Stimulated activated CD4-positive, alpha-beta T cell treated with anti-CD3 and anti-CD28 coated beads, Interleukin-12 subunit alpha, Interleukin-12 subunit beta, amount 100 ng/mL, for 48 hours (primary cell): ENCODE measurements around the gene DUOX1.

Experiments
- DNase-seq, 3 donors: peaks; one replicate each; pipeline ENCODE4 v3.0.0-alpha.2; 2020; ENCODE audit warnings: low read depth in 2 of 3, low spot score in 1 of 3

Gene DUOX1

DNA sequence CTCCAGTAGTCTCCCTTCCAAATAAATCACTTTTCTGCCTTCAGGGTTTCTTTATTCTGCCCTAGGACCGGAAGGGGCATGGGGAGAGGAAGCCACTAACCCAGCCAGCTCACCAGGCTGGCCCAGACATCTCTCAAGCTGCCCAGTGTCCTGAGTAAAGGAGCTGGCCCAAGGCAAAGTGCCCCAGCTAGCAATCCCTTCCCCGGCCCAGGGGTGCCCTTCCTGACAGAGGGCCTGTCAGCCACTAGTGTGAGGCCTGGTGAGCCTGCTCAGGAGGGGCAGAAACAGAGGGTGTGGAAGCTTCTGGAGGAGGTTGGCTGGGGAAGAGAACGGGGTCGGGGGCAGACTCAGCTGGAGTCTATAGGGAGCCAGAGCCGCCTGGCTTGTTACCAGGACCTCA lies 35.7 kb downstream of the DUOX1 start:
- DNase-seq: no peak

DNA sequence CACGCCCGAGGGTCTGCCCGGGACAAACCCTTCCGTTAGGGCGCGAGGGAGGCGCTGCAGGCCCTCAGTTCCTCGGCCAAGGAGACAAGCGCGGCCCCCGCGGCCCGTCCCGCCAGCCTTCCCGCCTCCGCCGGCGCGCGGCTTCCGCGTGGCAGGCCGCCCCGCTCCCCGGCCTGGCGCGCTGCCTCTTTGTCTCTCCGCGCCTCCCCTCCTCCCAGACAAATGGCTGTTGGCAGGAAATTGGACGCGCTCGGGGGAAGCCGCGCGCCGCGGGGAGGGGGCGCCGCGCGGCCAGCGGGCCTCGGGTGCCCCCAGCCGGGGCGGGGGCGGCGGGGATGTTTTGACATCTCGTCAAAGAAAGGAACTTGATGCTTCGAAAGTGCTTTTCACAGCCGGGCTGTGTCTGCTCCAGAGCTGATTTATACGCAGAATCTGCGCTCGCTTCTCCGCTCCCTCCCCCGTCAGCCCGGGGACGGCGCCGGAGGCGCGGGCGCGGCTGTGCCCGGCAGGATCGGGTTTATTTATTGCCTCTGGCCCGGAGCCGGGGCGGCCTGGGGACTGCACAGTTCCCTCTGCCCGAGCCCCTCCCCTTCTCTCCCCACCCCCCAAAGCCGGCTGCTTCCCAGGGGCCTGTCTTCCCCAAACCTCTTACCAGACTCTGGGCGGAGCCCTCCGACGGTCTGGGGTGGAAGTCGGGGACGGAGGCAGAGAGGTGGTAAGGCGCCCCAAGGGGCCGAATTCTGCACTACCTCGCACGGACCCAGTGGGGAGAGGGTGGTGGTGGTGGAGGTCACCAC lies 37.2 kb downstream of the DUOX1 start:
- DNase-seq: peak; percentile 77 to 80 (median 79)

DNA sequence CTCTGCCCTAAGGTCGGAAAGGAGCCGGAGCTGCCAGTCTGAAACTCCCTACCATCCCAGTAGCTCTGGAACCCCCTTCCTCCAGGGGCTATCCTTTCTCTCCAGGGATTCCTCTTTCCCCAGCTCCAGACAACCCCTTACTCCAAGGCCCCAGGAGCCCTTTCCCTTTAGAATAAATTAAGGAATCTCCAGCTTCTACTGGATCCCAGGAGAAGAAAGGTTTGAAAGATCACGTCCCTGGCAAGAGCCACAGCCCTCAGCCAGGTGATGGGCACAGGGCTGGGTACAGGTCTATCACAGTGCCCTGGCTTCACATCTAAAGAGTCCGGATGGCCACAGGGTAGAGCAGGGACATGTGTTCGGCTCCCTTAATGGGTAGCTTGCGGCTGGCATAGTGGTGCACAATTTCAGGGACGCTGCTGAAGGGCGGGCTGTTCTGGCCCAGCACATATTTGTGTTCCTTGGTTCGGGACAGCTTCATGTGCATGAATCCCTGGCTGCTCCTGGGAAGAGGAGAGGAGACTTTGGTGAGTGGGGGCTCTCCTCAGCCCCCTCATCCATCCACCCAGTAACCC lies 37.9 kb downstream of the DUOX1 start:
- DNase-seq: no peak

DNA sequence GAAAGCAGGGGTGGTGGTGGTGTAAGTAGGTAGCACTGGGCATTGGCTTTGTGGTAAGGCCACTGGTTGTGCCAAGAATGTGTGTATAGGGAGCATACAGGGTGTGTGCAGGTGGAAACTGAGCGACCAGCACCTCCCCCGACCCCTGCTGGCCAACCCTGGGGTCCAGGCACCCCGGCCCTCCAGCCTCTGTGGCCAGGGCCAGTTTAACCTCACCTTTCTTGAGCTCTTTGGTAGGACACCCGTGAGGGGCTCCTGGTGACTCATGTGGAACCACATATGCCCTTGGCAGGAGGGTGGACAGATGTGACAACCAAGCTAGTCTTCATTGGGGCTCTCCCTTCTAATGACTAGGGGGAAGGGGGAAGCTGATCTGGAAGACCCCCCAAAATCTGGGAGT lies 38.5 kb downstream of the DUOX1 start:
- DNase-seq: no peak

DNA sequence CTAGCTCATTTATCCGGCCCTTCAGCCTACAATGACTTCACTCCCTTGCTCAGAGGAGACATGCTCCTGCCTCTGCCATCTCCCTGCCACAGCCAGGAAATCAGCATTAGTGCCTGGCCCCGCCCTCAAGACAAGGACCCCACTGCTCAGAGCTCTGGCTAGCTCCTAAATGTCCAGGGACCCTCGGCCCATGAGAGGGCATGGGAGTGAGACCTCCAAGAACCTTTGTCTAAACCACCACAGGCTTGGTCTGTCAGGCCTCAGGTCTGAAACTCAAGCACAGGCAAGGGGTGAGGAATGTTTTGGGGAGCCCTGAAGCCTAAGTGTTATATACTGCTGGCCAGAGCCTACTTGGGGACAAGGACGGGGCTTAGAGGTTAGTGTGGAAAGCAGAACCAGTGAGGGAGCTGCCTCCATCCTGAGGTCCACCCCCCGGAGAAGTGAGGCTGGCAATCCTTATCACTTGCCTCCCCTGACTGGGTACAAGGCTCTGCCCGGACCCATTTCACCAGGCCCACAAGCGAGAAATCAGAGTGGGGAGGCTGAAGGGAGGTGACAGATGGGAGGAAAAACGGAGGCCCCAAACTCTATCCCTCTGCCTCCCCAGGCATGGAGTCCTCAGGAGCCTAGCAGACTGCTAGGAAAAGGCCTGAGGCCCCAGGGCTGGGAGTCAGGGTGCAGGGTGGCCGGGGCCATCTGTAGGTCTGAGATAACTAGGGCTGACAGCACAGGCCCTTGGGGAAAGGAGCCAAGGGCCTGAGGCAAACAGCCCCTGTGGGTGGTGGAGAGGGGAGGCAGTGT lies 39.2 kb downstream of the DUOX1 start:
- no peak for DNase-seq

DNA sequence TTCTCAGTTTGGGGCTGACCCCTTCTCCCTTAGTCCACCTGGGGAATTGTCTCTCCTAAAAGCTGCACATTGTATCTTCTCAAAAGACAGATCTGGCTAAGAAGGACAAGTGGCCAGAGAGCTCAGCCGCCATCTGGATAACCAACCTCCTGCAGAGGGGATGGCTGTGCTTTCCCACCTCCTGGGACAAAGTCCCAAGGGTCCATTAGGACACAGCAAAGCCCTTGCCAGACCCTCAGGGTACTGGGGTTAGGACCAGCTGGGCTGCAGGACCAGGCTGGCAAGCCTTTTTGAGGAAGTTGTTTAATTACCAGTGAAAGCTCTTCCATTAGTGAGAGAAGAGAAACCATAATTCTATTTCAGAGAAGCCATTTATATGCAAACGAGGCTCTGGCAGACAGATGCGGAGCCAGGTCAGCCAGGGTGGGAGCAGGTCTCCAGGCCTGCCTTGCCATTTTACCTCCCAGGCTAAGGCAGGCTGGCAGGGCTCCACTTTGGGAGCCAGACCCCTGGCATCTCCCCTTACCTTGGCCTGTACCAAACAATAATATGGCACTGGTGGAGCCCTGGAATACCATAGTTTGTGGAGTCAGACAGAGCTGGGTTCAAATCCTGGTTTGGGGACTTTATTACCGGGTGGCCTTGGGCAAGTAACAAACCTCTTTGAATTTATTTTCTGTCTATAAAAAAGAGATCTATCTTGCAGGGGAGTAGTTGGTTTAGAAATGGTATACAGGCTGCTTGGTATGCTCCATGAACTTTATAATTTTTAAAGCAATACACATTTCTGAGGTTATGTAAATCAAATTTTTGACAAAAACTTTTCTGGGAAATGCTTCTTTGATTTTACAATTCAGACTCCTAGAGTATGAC lies 40.0 kb downstream of the DUOX1 start:
- no peak for DNase-seq

DNA sequence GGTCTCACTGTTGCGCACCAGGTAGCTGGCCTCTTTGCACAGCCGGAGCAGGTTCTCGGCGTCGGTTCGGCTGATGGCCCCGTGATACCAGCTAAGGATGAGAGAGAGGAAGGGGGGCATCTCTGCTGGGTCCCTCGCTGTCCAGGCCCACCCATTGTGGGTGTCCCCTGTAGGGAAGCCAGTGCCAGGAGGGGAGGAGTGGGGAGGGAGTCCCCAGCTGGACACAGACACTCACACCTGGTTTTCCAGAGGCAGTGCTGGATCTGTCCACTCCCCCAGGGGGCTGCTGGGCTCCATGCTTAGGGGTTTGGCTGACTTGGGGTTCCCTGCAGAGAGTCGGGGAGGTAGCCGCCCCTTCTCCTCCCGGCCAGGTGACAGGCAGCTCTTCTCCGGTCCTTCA lies 42.1 kb downstream of the DUOX1 start:
- DNase-seq: no peak

DNA sequence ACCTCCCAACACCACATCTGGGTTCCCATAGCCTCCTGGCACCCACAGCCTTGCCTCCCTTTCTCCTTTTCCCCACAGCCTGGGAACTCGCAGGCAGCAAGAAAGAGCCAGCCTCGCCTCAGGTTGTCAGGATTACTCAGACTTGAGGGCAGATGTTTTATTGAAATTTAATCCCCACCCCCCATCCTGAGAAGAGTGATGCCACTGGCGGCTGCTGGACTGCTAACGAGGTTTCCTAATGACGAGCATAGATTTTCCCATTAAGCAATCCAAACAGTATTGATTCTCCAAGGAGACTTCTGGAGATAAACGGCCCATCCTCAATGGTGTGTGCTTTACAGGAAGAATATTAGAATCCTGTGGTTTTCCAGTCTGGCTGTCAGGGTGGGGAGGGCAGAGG lies 44.3 kb downstream of the DUOX1 start:
- DNase-seq: no peak

DNA sequence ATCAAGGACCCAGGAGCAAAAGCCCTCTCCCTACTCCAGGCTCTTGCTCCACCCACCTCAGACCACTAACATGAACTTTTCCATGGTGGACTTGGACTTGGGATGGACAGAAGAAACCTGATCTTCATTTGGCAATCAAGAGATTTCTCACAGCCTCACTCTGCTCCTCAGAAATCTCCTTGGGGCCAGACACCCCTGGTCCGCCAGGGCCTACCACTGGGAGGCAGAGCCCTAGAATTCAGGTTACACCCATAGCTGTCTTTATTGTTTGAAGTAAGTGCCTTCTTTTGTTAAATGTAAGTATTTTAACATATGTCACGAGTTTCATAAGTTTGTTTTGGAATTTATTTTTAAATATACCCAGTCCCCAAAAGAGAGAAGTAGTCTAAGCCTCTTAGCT lies 44.8 kb downstream of the DUOX1 start:
- DNase-seq: no peak

DNA sequence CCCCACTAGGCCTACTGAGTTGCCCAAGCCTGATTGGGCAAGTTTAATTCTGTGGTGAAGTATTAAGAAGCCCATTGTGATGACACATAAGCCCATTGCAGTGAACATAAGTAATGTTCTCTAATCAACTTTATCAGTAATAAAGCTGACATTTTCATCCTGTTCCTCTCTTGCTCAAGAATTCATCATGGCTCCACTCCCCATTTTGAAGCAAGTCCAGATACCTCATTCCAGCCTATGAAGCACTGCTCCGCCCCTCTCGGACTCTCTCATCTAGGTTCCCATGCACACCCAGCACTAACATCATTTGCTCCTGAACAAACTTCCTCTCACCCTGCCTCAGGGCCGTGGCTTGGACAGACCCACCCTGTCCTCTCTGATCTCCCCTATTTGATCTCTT lies 47.5 kb downstream of the DUOX1 start:
- no peak for DNase-seq

DNA sequence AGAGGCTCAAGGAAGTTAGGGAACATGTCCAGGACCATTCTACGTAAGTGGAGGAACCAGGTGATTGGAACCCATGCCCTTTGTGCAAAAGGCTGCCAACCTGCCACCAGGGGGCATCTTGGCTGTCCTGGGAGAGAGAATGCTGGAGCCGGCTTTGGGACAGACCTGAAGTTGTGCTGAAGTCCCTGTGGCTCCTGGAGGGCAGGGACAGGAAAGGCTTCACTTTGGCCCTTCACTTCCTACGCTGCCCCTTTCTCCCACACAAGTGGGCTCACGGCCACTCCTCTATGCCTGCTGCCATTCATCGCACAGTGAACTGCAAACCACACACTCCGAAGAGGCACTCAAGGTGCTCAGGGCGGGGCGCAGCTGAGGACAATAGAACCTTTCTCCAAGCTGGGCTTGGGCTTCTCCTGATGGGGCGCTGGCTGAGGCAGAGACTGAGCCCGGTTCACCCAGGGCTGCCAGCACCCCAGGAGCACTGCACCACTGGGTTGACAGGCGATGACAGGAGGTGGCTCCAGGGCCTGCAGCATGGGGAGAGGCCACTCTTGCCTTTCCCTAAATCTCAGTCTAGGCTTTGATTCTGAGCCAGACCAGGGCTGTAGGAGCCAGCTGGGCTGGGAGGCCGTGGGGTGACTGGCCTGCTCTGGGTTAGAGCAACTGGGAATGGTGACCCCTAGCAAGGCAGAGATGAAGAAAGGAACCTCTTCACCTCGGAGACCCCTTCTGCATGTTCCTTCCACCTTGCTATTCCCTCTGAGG lies 49.6 kb downstream of the DUOX1 start:
- DNase-seq: peak in 1 of 3 donors; percentile 39

DNA sequence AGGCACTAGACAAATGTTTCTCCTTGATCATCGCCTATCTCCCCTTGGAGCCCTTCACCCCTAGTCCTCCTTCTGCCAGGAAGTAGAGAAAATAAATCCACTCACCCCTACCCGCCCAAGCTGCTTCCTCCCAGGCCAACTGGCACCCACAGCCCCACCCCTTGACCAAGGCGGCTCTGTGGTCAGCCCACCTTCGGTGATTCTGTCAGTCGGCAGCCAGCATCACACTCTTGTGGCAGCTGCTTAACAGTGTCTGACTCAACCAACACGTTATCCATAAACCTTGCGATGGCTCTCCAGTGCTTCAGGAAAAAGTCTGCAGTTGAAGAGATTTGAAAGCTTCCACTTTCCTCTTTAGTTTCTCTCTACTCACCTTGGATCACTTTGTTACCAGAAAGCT lies 50.4 kb downstream of the DUOX1 start:
- DNase-seq: no peak

DNA sequence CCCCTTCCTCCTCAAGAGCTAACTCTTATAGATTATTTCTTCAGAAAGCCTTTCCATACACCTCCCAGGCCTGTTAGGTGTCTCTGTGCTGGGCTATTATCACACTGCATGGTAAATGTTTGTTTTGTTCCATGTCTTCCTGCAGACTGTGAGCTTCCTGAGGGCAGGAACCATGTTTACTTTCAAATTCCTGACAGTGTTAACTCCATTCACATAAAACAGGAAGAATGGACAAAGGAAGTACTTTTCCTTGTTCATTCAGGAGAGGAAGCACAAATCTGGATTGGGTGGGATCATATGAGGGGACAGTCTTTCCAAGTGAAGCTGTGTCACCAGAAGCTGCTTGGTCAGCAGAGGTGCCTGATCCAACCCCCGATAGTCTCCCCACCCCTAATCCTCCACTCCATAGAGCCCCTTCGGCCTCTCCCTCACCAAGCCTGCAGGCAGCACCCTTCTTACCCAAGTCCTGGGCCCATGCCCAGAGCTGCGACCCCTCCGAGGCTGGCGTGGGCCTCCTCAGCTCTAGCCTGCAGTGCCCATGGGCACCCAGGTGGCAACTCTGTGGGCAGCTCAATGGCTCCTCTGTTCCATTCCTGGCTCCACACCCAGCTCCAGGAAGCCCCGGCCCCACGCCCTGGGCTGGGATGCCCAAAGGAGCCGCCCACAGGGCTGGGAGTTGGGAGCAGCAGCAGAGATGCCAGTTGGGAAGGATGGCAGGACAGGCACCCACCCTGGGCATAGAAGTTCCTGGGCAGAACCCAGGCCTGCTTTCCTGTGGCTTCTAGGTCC lies 51.0 kb downstream of the DUOX1 start:
- DNase-seq: no peak

DNA sequence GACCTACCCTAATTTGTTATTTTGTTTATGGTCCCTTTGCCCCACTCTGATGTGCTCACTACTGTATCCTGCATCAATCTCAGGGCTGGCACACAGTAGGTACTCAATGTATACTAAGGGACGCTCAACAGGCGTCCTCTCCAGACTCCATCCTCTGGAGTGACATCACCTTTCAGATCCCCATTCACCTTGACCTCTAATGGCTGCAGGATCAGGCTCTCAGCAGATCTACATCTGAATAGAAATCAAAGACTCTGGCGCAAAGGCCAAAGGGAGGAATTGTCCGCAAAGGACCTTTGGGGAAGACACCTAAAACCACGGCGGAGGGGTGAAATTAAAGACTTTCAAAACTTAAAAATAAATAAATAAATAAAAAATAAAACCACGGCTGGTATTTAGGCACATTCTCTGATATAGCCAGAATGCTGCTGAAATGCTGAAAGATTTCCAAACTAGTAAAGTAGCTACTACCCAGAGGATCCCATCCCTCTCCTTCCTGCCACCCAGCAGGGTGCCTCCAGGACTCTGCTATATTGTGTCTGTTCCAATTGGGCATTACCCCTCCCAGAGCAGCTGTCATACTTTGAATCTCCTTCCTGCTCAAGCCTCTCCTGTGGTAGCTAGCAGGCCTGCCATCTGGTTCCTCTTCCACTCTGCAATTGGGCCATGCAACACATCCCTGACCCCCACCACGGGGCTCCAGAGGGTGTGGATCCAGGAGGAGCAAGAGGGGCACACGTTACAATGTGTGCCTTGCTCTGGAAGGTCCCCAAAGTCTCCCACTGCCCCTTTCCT lies 51.9 kb downstream of the DUOX1 start:
- DNase-seq: no peak

DNA sequence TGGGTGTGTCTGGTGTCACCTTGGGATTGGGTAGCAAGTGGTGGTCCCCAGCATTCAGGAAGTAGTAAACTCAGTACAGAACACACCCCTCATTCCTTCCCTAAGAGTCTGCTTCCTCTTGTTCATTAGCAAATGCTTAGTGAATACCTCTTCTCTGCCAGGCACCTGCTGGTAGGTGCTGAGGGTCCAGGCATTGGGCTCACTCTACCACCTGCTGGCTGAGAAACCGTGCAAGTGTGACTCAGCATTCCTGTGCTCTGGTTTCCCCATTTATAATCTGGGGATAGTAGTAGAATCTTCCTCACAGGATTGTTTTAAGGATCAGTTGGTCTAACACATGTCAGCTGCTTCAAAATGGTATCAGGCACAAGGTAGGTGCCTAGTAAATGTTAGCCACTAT lies 53.2 kb downstream of the DUOX1 start:
- DNase-seq: no peak

DNA sequence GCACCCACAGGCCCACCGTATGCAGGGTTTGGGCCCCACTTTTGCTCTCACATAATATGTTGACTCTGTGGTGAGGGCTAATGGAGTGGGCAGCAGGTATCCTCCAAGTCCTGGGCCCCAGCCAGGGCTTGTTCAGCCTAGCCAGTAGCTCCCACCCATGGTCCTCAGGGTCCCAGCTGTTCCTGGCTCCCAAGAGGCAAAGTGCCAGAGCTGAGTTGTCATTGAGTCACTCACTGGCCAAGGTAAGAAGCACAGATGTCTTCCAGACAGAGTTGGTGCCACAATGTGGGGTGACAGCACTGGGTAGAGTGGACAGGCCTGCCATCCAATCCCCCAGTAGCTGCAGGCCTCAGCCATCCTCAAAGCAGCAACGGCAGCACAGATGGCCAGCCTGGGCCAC lies 53.7 kb downstream of the DUOX1 start:
- DNase-seq: no peak

DNA sequence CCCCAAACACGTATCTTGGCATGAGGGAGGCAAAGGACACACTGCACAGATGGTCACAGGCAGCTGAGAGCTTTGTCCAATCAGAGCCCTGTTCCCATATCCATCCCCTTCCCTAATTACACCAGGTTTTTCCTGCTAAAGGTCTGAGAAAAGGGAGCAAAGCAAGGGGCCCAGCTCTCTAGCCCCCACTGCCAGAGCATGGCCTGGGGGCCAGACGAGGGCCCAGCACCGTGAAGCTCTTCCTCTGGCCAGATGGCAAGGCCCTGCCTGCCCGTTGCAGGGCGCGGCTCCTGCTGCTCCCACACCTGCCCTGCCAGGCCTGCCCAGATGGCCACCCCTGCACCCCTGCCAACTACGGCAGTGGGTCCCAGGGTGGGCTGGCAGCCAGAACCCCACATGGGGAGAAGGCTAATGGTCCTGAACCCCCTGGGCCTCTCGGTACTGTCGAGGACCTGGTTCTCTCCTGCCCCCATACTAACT lies 54.8 kb downstream of the DUOX1 start:
- no peak for DNase-seq

DNA sequence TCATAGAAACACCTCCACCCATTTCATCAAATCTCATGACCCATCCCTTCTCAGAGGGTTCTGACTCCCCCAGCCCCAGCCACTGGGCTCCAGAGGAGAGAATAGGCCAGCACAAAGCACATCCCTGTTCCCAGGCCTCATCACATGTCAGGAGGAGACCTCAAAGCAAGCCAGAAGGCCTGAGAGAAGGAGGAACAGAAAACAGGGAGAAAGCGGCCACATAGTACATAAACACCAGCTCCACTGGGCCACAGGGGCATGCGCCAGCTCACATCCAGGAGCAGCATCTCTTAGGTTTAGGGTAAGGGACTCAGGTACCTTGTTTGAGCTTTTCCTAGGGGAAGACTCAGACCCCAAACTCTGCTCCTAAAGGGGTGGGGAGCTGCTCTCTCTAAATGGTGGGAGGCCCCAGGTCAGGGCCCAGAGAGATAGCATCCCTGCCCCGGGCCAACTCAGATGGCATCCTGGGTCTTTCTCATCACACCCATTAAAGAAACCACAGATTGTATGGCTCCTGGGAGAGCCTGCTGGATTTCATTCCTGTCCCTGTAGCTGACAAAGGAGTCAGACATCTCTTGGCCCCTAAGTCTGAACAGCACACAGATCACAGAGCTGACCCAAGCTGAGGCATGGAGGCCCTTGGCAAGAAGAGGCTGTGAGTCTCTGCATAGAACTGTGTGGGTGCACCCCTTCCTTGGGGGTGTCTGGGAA lies 55.4 kb downstream of the DUOX1 start:
- DNase-seq: no peak
